Skeletal muscle tissue (tissue), 4 donors: ENCODE data around the gene TNFRSF14. TPM values are rescaled to one million over a fixed set of nuclear protein-coding genes. Genes with fewer than 3 reads are reported as not detected.

Experiments
- H3K27ac ChIP-seq: one replicate; pipeline ENCODE4 v1.7.0; 2013; ENCODE audit warnings: mild to moderate bottlenecking, low read depth, low read length, inconsistent platforms
- H3K27me3 ChIP-seq, 3 donors: one replicate each; pipeline ENCODE4 v1.7.0; 2013; ENCODE audit warnings: low read length in 3 of 3; ENCODE audit not compliant: control insufficient read depth in 3 of 3, insufficient read depth in 3 of 3
- H3K36me3 ChIP-seq, 3 donors: one replicate each; pipeline ENCODE4 v1.7.0; 2013; ENCODE audit warnings: low read length in 3 of 3; ENCODE audit not compliant: control insufficient read depth in 3 of 3, insufficient read depth in 3 of 3
- H3K4me1 ChIP-seq, 3 donors: one replicate each; pipeline ENCODE4 v1.7.0; 2013; ENCODE audit warnings: low read length in 3 of 3, mild to moderate bottlenecking in 3 of 3; ENCODE audit not compliant: control insufficient read depth in 3 of 3, insufficient read depth in 3 of 3
- H3K4me3 ChIP-seq, 3 donors: one replicate each; pipeline ENCODE4 v1.7.0; 2013; ENCODE audit warnings: low read length in 3 of 3
- H3K9ac ChIP-seq, 3 donors: one replicate each; pipeline ENCODE4 v1.7.0; 2013; ENCODE audit warnings: low read length in 3 of 3, mild to moderate bottlenecking in 3 of 3, moderate library complexity in 2 of 3, low read depth in 1 of 3
- H3K9me3 ChIP-seq, 3 donors: one replicate each; pipeline ENCODE4 v1.7.0; 2013; ENCODE audit warnings: low read length in 3 of 3; ENCODE audit not compliant: control insufficient read depth in 3 of 3
- total RNA-seq: library from RNA; depleted of rRNA; stranded (reverse); fragments of >200 nt; gene quantifications from one replicate; pipeline ENCODE4 v1.2.3, GENCODE V29; 2014
- donor health status: Osteomylitis.

The TNFRSF14 gene
- total RNA-seq, 1 donor from 2014 or later: 11.5 TPM

DNA sequence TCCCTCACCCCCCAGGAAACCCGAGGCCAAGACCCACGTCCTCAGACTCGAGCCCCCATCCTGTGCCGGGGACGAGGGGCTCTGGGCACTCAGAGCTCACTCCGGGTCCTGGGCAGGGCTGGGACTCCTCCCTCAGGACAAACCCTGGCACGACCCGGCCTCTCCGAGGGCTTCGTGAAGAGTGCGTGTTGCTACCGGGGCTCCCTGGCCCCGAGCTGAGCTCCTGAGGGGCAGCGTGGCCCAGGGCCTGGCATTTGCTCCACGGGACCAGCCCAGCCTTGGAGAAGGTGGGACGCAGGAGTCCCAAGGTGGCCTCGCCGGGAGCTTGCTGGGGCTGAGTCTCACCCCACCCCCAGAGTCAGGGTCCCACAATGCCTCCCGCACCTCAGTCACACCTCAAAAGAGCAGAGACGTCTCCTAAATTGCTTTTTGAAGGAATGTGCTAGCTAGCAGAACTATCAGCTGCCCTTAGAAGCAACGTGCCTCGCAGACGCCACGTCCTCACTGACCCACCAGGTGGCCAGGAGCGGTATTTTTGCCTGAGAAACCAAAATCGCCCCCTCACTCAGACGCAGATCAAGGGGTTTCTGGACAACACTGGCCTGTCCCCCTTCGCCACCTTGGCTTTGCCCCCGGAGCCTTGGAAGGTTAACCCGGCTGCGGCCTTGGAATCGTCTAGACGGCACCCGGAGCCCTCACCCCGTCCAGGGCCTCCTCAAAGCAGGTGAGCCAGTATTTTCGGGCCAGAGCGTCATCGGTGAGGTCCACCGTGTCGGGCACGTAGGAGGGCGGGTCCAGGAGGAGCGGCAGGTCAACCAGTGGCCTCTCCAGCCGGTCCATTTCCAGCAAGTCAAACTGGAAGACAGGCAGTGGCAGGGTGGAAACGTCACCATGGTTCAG is 41.1 kb upstream of the TNFRSF14 start:
- H3K27me3 ChIP-seq: no peaks in the 10 kb centered on the region
- no peak overlapping the region for H3K9ac ChIP-seq
- H3K36me3 ChIP-seq: peaks cover 91 to 94% (median 94%) of the 10 kb centered on the region in 3 donors
- no peaks in the 10 kb centered on the region for H3K9me3 ChIP-seq
- H3K4me3 ChIP-seq: no peak overlapping the region
- H3K27ac ChIP-seq: no peak overlapping the region
- peaks cover 0 to under 1% (median 0%) of the 10 kb centered on the region in 3 donors for H3K4me1 ChIP-seq

DNA sequence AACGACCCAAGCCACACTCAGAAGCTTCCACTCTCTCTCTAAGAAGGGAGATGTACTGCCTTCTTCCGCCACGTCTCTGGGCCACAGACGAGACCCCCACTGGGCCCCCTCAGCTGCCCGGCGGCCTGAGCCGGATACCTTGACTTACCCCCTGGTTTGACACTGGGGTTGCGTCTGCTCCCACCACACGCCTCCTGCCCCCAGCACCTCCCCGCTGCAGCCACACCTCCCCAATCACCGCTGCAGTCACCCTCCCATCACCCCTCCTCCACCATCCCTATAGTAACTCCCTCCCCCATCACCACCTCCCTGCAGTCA is 40.4 kb upstream of the TNFRSF14 start:
- H3K27ac ChIP-seq: no peak overlapping the region
- H3K9me3 ChIP-seq: no peaks in the 10 kb centered on the region
- H3K4me3 ChIP-seq: no peak overlapping the region
- peaks cover 91 to 93% (median 92%) of the 10 kb centered on the region in 3 donors for H3K36me3 ChIP-seq
- H3K9ac ChIP-seq: no peak overlapping the region
- no peaks in the 10 kb centered on the region for H3K4me1 ChIP-seq
- H3K27me3 ChIP-seq: no peaks in the 10 kb centered on the region

DNA sequence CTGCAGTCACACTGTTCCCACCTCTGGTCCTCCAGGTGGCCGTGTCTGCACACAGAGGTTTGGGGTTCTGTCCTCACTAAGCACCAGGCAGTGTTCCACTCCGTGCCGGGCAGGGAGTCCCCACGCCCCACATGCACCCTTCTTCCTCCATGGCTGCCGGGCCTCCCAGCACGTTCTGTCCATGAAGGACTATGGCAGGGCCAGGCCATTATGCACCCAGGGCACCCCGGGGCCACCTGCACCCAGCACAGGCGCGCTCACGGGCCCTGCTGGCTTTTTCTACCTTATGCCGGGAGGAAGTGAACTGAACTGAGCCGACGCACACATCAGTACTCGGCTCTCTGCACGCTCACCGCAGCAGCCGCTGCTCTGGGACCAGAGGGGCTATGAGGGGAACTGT is 40.0 kb upstream of the TNFRSF14 start:
- no peaks in the 10 kb centered on the region for H3K4me1 ChIP-seq
- H3K27ac ChIP-seq: no peak overlapping the region
- no peaks in the 10 kb centered on the region for H3K27me3 ChIP-seq
- H3K9me3 ChIP-seq: no peaks in the 10 kb centered on the region
- no peak overlapping the region for H3K4me3 ChIP-seq
- H3K36me3 ChIP-seq: peaks cover 91 to 93% (median 92%) of the 10 kb centered on the region in 3 donors
- H3K9ac ChIP-seq: no peak overlapping the region

DNA sequence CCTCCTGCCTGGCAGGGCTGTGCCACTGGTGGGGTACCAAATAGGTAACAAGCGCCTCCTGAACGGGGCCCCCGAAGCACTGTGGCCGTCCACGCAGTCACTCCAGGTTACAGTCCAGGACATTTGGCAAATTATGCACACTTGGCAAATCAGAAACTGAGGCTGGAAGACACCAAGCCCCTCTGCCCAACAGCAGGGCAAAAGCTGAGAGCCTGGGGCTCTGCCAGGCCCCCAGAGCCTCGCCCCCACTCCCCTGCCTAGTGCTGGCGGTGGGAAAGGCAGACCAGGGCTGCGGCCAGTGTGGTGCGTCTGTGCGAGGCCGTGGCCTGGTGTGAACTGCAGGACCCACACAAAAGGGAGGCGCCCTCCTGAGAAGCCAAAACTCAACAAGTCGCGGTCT is 39.2 kb upstream of the TNFRSF14 start:
- Histone ChIP-seq H3K4me1 (no peaks in the 10 kb centered on the region), H3K4me3 (no peak overlapping the region), H3K27ac (no peak overlapping the region), H3K36me3 (peaks cover 83 to 89% (median 89%) of the 10 kb centered on the region in 3 donors), H3K9me3 (no peaks in the 10 kb centered on the region), H3K27me3 (no peaks in the 10 kb centered on the region), H3K9ac (no peak overlapping the region)

DNA sequence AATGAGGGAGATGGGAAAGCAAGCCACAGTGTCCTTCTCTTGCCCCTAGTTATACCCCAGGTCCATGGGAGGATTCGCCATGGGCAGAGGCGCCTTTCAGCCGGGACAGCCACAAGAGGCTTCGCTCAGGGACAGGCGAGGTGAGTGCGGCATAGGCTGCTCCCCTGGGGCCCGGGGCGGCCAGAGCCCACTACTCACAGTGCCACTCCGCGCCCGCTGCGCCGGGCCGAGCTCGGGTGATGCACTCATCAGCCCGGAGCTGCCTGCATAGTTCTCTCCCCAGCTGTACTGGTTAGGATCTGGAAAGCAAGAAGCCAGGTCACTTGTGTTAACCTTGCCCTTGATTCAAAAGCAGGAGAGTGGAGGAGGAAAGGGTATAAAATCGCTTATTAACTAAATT is 38.2 kb upstream of the TNFRSF14 start:
- H3K9me3 ChIP-seq: no peaks in the 10 kb centered on the region
- no peaks in the 10 kb centered on the region for H3K27me3 ChIP-seq
- H3K9ac ChIP-seq: no peak overlapping the region
- H3K27ac ChIP-seq: no peak overlapping the region
- H3K4me1 ChIP-seq: peaks cover 2 to 5% (median 5%) of the 10 kb centered on the region in 3 donors
- H3K36me3 ChIP-seq: peaks cover 73 to 80% (median 80%) of the 10 kb centered on the region in 3 donors
- no peak overlapping the region for H3K4me3 ChIP-seq

DNA sequence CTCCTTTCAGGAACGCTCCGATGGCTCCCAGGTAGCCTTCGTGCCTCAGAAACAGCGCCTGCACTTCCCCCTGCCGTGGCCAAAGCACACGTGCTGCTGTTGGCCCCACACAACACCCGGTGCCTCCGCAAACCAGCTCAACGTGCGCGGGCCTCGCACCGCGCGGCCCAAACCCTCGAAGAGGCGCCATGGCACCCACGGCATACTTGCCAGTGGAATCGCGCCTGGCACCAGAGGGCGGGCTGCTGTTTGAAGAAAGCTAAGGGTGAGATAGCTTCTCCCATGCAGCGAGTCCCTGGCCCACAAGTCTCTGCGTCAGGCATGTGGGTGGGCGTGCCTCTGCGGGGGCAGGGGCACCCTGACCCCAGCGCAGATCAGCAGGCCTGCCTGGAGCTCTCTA is 37.6 kb upstream of the TNFRSF14 start:
- H3K36me3 ChIP-seq: peaks cover 68 to 75% (median 75%) of the 10 kb centered on the region in 3 donors

DNA sequence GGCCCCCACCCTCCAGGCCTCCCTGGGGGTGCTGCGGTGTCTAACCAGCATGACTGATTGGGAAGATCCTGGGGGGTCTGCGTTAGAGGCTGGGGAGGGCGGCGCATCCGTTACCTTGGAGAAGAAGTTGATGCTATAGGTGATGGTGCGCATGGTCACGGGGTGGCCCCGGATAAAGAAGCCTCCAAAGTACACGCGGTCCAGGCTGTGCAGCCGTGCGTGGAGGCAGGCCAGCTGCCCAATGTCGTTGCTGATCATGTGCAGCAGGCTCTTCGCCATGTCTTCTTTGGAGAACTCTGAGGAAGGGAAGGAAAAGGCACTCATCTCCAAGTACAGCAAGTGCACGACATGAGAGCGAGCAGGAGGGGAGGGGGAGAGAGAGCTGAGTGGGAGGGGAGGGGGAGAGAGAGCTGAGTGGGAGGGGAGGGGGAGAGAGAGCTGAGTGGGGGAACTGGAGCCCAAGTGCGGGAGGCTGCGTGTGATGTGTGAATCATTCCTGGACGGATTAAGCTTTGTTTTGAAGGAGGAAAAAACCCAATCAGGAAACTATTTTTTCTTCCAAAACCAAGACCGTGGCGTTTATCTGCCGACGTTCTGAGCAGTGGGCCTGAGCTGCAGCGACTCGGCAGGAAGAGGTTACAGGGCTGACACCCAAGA is 37.0 kb upstream of the TNFRSF14 start:
- Histone ChIP-seq H3K27me3 (no peaks in the 10 kb centered on the region), H3K36me3 (peaks cover 62 to 68% (median 68%) of the 10 kb centered on the region in 3 donors), H3K4me3 (no peak overlapping the region), H3K9ac (no peak overlapping the region), H3K9me3 (no peaks in the 10 kb centered on the region), H3K4me1 (peaks cover 12 to 17% (median 17%) of the 10 kb centered on the region in 3 donors), H3K27ac (no peak overlapping the region)

More for the DNA sequence above, 37.6 kb upstream of the TNFRSF14 start:
- Histone ChIP-seq H3K27me3 (no peaks in the 10 kb centered on the region), H3K9ac (no peak overlapping the region), H3K4me1 (peaks cover 6 to 10% (median 10%) of the 10 kb centered on the region in 3 donors), H3K4me3 (no peak overlapping the region), H3K9me3 (no peaks in the 10 kb centered on the region), H3K27ac (no peak overlapping the region)

DNA sequence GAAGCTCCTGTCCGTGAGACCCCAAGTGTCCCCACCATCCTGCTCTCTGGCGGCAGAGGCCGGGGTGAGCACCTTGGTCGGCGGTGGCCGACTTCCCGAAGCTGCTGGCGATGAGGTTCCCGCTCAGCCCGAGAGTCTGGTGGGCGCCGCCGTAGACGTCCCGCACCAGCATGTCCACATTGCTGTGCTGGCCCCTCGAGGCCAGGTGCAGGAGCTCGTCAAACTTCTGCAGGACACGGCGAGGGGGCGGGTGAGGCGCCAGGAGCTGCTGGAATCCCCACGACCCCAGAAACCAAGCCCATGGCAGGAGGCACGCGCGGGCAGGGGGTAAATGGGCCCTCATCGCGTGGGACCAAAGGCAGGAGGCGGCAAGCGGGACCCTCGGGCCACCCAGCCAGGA is 36.4 kb upstream of the TNFRSF14 start:
- Histone ChIP-seq H3K9me3 (no peaks in the 10 kb centered on the region), H3K36me3 (peaks cover 58 to 66% (median 65%) of the 10 kb centered on the region in 3 donors)

DNA sequence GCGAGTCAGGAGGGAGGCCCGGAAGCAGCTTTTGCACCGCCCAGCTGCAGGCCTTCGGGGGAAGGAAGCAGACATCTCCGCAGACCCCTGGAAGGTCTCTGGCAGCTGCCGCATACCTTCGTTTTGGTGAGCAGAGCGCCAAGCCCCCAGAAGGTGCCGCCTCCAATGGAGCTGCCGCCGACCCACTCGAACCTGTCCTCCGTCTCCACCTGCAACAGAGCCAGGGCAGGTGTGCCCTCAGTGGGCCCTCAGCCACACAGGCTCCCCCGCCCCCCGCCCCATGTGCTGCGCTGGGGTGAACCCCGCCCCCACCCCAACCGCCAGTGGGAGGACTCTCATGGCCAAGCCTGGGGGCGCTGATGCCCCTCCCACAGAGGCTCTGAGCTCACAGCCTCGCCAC is 36.0 kb upstream of the TNFRSF14 start:
- H3K9me3 ChIP-seq: no peaks in the 10 kb centered on the region
- H3K36me3 ChIP-seq: peaks cover 55 to 61% (median 61%) of the 10 kb centered on the region in 3 donors
- no peak overlapping the region for H3K9ac ChIP-seq
- H3K27me3 ChIP-seq: no peaks in the 10 kb centered on the region
- peaks cover 22 to 27% (median 27%) of the 10 kb centered on the region in 3 donors for H3K4me1 ChIP-seq
- H3K4me3 ChIP-seq: no peak overlapping the region
- no peak overlapping the region for H3K27ac ChIP-seq

More for the DNA sequence above, 36.4 kb upstream of the TNFRSF14 start:
- no peak overlapping the region for H3K9ac ChIP-seq
- H3K27ac ChIP-seq: no peak overlapping the region
- H3K4me3 ChIP-seq: no peak overlapping the region
- peaks cover 18 to 22% (median 22%) of the 10 kb centered on the region in 3 donors for H3K4me1 ChIP-seq
- H3K27me3 ChIP-seq: no peaks in the 10 kb centered on the region

DNA sequence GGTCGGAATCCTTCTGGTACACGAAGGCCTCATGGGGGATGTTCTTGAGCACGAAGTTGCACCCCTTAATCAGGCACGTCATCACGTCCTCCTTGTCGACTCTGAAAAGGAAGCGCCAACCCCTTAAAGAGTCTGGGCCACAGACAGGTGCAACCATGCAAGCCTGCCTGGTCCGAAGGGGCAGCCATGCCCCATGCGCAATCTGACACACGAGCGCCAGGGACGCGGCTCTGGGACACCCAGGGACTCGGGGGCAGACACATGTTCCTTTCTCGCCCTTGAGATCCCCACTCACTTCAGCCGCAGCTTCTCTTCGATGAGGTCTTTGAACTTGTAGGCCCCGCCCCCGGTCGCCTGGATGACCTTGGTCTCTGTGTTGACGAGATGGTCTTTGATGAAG is 35.4 kb upstream of the TNFRSF14 start:
- no peaks in the 10 kb centered on the region for H3K27me3 ChIP-seq
- peaks cover 27 to 33% (median 32%) of the 10 kb centered on the region in 3 donors for H3K4me1 ChIP-seq
- H3K36me3 ChIP-seq: peaks cover 49 to 56% (median 55%) of the 10 kb centered on the region in 3 donors
- H3K9ac ChIP-seq: no peak overlapping the region
- H3K27ac ChIP-seq: no peak overlapping the region
- no peak overlapping the region for H3K4me3 ChIP-seq
- no peaks in the 10 kb centered on the region for H3K9me3 ChIP-seq
